ENCODE data around the gene FBXL17.

Gene FBXL17

GRCh38 chr5:108373426-108373825, 8.5 kb downstream of the FBXL17 start:
- no peak for DNase-seq (ENCODE audit: low read depth)

- DNase-seq (ENCODE audit: low read depth), result no peak
These were observed 9.5 kb downstream of the FBXL17 start for GRCh38 chr5:108372369-108372768.

- DNase-seq (ENCODE audit: low read depth), result no peak
These were observed 10.6 kb downstream of the FBXL17 start for GRCh38 chr5:108371263-108371662.

- no peak for DNase-seq (ENCODE audit: low read depth)
These were observed 12.7 kb downstream of the FBXL17 start for GRCh38 chr5:108369167-108369566.

GRCh38 chr5:108367679-108368334, 14.1 kb downstream of the FBXL17 start:
- no peak for DNase-seq (ENCODE audit: low read depth)

- no peak for DNase-seq (ENCODE audit: low read depth)
These were observed 15.4 kb downstream of the FBXL17 start for GRCh38 chr5:108366500-108366899.

- no peak for DNase-seq (ENCODE audit: low read depth)
These were observed 20.1 kb downstream of the FBXL17 start for GRCh38 chr5:108361771-108362170.

GRCh38 chr5:108361239-108361638, 20.7 kb downstream of the FBXL17 start:
- DNase-seq (ENCODE audit: low read depth), result no peak

DNA sequence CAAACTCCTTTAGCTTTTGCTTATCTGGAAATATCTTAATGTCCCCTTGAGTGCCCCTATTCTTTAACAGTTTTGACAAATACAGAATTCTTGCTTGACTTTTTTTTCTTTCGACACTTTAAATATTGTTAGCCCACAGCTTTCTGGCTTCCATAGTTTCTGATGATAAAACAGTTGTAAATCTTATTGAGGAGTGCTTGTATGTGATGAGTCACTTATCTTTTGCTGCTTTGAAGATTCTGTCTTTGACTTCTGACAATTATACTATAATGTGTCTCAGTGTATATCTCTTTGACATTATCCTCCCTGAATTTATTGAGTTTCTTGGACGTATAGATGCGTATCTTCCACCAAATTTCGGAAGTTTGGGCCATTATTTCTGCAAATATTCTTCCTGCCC, 21.6 kb downstream of the FBXL17 start:
- no peak for DNase-seq (ENCODE audit: low read depth)

GRCh38 chr5:108356286-108356685, 25.6 kb downstream of the FBXL17 start:
- DNase-seq (ENCODE audit: low read depth), result no peak

- no peak for DNase-seq (ENCODE audit: low read depth)
These were observed 28.8 kb downstream of the FBXL17 start for GRCh38 chr5:108353087-108353486.

GRCh38 chr5:108345541-108346171, 36.2 kb downstream of the FBXL17 start:
- DNase-seq (ENCODE audit: low read depth), result peak; percentile 20

DNA sequence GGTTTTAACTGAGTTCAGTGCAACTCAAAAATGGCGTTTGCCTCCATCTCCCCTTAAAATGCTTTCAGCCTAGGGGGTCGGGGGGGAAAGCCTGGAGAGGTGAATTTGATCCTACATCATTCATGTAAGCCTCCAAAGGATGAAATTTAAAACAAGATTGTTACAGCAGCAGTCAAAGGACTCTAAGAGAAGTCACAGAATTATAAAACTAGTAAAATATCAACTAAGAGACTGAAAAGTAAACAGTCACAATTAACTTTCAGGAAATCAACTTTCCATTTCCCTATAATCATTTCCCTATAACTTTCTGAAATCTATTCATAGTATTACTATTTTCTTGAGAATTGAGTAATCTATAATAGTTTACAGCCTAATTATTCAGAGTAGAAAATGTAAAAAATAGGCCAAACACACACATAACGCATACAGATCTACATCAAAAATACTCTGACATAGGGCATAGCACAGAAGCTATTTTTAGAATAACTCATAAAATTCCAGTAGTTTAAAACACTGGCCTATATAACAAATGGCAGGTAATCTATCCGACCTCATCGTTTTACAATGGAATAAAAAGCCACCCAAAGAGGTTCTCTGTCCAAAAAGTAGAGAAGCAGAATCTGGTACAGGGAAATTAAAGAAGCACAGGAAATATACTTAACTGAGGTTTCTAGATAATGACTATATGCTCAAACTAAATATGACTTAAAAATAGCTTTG, 37.6 kb downstream of the FBXL17 start:
- DNase-seq (ENCODE audit: low read depth), result no peak

DNA sequence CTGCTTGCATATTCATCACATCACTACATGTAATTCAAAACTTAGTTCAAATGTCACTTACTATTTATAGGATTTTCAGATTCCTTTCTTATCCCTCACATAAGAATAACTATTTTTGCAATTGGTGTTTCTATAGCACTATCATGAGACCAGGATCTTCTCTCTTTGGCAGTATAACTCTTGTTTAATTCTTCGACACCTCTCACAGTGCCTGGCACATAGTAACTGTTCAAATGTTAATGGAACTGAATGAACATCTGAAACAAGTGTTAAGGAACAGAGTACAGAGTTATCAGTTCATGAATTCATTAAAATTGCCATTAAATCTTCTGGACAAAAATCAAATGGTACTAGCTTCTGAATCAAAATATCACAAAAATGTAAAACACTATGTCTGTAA, 40.0 kb downstream of the FBXL17 start:
- DNase-seq (ENCODE audit: low read depth), result no peak

GRCh38 chr5:108340131-108340530, 41.8 kb downstream of the FBXL17 start:
- DNase-seq (ENCODE audit: low read depth), result no peak

DNA sequence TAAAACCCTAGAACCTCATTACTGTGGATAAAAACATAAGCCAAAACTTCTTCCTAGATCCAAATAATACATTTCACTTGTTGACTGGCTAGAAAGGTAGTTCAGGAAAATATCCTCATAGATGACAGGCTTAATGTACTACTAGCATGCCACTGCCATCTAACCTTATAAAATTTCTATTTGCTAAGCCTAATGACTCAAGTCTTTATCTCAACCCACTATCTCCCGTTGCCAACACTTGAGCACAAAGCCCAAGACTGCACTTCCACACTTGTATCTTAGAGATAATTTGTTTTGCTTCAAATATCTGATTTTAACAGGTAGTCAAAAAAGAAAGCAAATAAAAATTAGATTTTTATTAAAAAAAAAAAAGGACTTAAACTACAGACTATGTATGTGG, 42.7 kb downstream of the FBXL17 start:
- DNase-seq (ENCODE audit: low read depth), result no peak

GRCh38 chr5:108334225-108334624, 47.7 kb downstream of the FBXL17 start:
- DNase-seq (ENCODE audit: low read depth), result no peak

DNA sequence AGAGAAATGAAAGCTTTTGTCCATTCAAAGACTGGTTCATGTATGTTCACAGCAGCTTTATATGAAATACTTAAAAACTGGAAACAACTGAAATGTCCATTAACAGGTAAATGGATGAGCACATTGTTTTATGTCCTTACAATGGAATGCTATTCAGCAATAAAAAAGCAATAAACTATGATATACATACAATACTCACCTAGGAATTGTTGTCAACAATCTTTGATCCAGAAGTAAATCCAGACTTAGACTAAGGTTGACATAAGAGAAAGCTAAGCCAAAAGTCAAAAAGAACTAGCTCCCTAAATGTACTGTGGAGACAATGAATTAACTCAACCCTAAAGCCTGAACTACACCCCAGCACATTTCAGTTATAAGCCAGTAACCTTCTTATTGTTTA, 54.9 kb downstream of the FBXL17 start:
- DNase-seq (ENCODE audit: low read depth), result no peak

- DNase-seq (ENCODE audit: low read depth), result no peak
These were observed 57.0 kb downstream of the FBXL17 start for GRCh38 chr5:108324886-108325285.

- no peak for DNase-seq (ENCODE audit: low read depth)
These were observed 60.6 kb downstream of the FBXL17 start for GRCh38 chr5:108321341-108321740.

DNA sequence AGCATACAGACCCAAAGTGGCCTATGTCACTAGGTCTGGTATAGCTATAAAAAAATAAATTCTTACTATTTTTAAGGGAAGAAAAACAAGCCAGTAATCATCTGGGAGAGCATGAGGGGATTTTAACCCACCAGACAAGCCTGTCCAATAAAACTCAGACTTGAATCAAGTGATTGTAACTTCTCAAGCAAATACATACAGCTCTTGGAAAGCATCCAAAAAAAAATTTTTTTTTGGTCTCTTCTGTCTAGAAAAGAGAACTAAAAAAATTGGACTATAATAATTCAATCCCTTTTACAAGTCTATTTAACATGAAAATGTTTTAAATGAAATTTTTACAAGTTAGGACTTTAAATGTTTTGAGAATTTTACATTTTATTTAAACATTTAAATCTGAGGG, 61.7 kb downstream of the FBXL17 start:
- DNase-seq (ENCODE audit: low read depth), result no peak

DNA sequence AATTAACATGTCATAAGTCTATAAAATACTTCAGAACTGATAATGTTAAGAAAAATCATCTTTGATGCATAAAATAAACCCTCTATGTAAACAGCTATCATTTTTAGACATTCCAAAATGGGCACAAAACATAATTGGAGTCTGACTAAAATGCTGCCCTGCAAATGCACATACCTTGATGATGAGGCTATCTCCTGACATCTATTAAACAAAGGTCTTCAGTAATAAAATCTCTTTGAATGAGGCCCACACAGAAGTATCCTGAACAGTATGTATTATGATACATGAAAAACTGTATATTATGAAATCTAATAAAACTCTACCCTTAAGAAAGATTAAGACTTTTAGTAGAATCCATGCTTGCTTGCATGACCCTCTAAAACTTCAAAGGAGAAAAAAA, 66.1 kb downstream of the FBXL17 start:
- DNase-seq (ENCODE audit: low read depth), result peak; percentile 14

- DNase-seq (ENCODE audit: low read depth), result no peak
These were observed 69.6 kb downstream of the FBXL17 start for GRCh38 chr5:108312258-108312657.
